HG03280 (cell line): ENCODE results near the gene TJP1.
"Not testable (repeated sequence)": the region's sequence is repeated elsewhere in the genome, so short reads cannot be mapped to it uniquely, and the experiment has no call there.

ENCODE experiments used
- ATAC-seq: cut with Tn5 transposase; IDR thresholded peaks from one replicate; pipeline ENCODE4 v1.9.1; 2021; ENCODE audit warnings: mild to moderate bottlenecking, moderate library complexity; ENCODE audit not compliant: unreplicated experiment

TJP1 gene

DNA sequence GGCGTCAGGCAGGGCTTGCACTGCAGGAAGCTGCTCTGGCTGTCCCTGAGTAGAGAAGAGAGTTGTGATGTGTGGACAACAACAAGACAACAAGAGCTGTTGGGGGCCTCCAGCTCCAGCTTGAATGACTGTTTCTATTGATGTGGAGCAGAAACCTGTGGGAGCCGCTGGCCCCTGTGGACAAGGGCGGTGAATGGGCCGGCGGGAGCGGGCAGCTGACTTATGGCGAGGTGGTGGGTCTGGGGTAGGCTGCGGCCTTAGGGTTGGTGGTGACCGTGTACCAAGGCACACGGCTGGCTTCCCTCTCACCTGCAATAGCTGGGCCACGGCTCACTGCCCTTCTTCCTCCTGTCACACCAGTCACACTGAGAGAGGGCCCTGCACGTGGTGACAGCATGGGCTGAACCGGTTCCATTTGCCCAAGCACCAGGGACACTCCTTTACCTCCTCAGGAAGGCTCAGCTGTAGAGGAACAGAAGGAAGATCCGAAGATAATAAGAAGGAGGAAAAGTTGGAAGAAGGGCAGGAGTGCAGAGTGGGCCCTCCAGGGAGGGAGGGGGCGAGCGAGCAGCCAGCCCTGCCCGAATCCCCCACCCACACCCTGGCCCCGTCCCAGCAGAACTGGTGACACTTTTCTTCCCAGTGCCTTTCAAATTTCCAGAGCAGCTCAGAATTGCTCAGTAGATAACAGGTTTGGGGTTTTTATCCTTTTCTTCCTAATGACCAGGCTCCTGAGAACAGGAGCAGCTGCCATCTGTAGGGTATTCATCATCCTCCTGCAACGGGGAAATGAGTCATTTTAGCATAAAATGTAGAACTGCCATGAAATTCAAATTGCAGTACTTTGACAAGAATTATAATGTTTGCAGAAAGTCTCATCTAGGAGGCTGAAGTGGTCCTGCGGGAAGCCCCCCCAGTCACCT lies 136.9 kb downstream of the TJP1 start:
- no peak for ATAC-seq

DNA sequence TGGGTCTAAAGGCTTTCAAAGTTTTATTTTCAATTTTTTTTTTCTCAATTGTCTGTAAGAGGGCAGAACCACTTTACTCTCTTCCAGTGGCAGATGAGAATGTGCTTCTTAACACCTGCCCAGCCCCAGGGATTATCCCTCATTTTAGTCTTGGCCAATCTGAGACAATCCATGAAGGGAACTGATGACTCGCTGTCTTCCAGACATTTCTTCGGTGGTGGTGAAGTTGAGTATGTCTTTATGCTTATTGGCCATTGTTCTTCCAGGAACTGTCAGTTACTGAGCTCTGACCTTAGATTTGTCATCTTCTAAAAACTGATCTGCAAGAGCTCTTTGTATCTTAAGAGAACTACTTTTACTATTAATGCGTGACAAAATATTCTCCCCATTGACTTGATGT lies 139.5 kb downstream of the TJP1 start:
- ATAC-seq, result no peak

DNA sequence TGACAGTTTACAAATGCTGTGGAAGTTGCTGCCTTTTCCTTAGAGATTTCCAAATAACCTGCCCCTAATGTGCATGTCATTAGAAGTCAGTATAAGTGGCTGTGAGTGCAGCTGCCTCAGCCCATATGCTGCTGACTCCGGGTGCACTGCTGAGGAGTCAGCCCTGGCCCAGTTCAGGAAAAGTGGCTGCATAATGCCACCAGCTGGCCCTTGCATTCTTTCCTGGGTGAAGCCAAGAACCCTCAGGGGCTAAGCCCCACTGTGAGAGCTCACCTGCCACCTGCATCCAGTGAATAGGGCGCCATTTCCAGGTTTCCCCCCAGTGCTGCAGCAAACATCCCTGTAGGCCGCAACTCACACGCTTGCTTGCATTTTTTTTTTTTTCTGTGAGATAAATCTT lies 139.9 kb downstream of the TJP1 start:
- ATAC-seq, result no peak

DNA sequence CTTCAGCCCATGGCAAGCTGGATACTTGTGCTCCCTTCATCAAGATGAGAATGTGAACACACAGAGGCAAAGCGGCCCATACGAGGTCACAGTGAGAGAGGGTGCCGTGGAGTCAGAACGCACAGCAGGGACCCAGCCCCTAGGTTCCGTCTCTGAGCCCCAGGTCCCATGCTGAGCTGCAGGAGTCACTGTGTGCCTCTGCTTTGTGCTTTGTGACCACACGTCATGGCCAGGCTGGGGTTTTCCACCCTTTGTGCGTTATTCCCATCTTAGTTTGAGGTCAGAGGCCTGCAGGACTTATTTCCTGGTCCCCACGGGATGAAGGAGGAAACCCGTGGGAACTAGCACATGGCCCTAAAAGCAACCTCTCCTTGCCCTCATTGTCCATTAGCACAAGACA lies 140.3 kb downstream of the TJP1 start:
- no peak for ATAC-seq

DNA sequence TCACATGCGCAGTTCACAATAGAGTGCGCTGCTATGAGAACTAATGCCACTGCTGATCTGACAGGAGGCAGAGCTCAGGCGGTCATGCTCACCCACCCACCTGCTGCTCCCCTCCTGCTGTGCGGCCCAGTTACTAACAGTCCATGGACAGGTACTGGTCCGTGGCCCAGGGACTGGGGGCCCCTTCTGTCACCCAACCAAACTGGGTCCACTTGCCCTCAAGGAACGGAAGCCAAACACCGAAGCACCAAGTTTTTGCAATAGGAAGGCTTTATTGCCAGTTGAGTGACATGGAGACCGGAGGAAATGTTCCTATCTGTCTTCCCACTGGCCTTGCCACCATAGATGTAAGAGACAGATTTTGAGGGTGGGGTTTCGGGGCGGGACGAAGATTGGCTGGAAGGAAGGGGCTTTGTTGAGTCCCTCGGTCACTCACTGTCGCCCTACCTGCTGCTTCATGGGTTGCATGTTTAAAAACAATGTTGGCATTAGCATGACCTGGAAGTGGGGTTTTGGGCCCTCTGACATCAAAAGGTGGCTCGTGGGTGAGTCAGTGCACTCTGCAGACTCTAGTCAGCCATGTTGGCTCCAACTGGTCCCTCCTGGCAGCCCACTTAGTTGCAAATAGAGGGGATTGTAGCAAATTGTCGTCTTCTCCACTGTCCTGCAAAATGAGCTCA lies 141.0 kb downstream of the TJP1 start:
- ATAC-seq, result no peak

DNA sequence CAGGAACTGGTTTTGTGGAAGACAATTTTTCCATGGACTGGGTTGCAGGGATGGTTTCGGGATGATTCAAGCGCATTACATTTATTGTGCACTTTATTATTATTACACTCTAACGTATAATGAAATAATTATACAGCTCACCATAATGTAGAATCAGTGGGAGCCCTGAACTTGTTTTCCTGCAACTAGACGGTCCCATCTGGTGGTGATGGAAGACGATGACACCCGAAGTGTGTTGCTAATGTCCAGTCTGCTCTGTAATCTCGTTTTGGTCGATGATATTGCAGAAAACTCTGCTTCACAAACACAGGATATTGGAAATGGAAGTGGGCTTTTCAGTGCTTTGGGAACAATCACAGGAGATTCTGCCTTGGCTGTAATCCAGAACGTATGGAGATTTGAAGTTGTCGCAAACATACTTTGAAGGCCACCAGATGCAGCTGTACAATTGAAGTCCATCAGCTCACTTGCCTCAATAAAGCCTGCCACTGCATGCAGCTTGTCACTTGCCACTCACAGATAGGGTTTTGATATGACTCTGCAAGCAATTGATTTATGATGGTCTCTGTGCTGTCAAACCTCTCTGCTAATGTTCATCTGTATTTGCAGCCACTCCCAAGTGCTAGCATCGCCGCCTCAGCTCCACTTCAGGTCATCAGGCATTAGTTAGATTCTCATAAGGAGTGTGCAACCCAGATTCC lies 141.7 kb downstream of the TJP1 start:
- ATAC-seq, result no peak

DNA sequence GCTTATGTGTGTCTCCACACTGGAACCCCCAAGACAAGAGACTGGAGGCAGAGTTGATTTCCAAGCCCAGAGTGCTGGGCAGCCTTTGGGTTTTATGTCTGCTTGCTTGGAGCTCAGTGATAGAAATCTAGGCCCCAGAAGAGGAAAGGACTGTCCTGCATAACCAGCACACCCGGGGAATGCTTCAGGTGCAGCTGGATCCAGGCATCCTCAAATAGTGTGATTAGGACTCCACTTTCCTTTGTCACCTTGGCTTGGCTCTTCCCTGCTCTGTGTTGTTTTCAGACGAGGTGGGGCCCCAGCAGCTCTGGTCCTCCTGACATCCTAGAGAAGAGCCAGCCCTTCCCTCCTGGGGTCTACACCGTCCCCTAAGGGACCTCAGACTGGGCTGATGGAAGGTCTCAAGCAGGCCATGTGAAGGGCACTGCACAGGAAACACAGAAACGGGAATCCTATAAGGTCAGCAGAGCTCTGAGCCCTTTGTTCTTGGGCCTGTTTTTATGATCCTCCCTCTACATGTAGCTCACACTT lies 143.7 kb downstream of the TJP1 start:
- ATAC-seq, result no peak

DNA sequence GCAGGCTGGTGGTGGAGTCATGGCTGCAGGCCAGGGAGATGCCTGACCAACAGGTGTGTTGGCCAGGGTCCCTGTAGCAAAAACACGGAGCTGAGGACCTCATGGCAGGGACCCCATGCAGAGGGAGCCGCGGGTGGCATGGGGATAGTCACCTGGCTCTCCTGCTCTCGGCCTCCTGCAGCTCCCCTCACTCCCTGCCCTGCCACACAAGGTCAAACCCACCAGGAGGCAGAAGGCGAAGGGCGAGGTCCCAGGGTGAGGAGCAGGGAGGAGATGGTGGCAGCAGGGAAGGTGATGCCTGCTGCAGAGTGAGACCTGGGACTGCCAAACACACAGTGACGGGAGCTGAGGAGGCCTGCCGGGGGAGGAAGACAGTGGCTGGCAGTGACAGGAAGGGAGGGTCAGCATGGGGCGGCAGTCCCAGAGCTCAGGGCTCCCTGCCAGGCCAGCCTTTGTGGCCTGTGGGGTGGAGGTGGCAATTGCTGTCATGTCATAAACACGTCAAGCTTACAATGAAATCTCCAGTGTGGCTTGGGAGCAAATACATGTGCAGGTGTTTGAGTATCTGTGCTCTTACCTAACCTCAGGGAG lies 144.3 kb downstream of the TJP1 start:
- no peak for ATAC-seq

DNA sequence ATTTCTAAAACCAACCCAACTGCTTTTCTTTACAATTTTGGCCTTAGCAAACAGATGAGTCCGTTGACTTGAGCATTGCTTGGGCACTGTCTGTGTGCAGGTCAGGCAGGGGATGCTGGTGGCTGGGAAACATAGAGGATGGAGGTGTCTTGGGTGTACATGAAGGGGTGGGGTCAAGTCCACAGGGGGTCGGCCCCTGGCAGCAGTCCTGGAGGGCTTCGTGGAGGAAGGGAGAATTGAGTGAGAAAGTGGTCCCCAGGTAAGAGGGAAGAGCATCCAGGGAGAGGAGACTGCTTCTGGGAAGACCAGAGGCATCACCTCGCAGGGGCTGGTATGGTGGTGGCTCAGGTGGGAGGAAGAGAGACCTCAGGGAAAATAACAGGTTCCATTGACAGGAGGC lies 144.8 kb downstream of the TJP1 start:
- no peak for ATAC-seq

DNA sequence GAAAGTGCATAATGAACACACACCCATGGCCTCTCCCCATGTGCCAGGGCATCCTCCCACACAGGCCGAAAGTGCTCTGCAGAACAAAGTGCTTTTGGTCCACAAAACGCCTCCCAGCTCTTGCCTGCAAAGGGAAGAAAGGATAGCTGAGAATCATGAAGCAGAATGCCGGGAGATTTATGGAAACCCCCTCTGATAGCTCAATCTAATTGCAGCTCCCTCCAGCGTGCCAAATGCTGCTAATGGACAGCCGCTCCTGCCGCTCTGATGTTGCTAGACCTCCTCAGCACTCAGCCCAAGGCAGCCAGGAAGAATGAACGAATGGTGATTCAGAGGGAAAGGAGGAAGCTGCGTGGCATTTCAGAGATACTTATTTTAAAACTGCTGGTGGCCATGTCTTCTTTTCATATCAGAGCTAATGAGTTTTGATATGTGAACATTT lies 145.3 kb downstream of the TJP1 start:
- no peak for ATAC-seq

DNA sequence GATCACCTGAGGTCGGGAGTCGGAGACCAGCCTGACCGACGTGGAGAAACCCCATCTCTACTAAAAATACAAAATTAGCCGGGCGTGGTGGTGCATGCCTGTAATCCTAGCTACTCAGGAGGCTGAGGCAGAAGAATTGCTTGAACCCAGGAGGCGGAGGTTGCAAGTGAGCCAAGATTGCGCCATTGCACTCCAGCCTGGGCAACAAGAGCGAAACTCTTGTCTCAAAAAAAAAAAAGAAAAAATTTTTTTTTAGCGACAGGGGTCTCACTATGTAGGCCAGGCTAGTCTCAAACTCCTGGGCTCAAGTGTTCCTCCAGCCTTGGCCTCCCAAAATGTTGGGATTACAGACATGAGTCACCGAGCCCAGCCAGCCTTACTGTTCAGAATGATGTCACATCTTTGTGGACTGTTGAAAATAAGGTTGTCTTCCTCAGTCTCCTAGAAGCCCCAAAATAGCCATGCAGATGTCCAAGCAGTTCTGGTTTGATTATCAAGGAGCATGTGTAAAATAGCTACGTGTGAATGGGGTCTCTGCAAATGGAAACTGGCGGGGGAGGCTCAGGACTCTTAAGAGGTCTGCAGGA lies 145.8 kb downstream of the TJP1 start:
- not testable (repeated sequence) for ATAC-seq

DNA sequence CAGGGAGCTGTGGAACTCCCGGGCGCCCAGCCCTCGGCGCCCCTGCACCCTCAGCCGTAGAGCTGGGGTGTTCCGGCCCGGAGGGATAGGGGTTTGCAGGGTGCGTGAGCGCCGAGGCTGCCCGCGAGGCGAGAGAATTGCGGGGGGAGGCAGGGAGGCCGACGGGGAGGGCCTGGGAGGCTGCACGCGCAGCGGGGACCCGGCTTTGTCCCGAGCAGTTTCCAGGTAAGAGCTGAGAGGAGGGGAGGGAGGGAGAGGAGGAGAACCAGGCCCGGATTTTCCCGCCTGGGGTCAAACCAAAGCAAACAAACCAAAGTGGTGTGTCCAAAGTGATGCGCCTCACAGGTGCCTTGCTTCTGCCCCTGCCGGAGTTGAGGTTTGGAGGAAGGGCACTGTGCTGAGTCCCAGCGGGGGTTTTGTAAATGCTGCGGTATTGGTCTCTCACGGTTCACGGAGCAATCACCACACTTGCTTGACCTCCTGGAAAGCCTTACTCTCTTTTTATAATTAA lies 146.4 kb downstream of the TJP1 start:
- no peak for ATAC-seq

DNA sequence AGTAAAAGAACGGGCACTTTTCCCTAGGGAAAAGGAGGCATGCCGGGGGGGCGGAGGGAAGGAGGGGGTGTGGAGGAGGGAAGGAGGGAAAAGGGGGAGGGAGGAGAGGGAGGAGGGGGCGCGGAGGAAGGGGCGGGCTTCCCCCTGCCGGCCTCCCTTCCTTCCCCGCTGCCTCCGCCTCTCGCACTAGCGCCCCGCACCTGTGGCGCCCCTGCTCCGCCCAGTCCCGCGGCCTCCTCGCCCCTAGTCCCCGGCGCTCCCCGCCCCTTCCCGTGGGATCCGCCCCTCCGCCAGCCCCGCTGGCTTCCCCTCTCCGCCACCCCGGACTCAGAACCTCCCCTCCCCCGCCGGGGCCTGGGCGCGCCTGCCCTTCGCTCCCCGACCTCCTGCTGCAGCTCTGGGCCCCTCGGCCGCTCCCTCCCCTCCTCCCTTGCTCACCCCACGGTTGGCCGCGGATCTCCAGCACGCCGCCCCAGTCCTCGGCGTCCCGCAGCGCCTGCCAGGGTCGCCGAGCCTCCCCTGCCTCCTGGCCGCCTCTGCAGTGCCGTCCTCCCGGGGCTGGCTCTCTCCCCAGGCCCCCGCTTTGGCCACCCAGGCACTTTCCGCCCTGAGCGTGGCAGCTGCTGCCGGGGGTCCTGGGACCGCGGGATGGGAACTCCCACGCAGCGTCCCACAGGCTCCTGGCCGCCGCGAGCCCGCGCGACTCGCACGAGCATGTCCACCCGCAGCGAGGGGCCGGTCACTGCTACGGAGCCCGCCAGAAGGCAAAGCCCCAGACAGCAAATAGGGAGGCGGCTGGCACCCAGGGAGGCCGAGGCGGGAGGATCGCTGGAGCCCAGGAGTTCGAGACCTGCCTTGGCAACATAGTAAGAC lies 147.4 kb downstream of the TJP1 start:
- ATAC-seq, result no peak

DNA sequence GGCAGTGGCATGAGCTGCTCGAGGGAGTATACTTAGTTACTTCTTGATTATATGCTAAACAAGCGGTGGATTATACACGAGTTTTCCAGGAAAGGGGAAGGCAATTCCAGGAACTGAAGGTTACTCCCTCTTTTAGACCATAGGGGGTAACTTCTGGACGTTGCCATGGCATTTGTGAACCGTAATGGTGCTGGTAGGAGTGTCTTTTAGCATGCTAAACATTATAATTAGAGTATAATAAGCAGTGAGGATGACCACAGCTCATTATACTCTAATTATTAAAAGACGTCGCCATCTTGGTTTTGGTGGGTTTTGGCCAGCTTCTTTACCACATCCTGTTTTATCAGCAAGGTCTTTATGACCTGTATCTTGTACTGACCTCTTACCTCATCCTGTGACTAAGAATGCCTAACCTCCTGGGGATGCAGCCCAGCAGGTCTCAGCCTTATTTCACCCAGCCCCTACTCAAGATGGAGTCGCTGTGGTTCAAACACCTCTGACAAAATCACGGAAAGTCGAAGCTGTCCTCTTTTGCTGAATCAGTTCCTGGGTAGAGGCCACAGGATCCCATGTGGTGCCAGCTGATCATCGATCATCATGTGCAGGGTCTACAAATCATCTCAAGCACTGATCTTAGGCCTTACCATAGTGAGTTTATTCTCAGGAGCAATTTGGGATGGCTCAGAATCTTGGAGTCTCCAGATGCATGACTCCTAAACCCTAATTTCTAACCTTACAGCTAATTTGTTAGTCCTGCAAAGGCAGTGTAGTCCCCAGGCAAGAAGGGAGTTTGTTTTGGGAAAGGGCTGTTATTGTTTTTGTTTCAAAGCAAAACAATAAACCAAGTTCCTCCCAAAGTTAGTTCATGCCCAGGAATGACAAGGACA lies 149.1 kb downstream of the TJP1 start:
- no peak for ATAC-seq

DNA sequence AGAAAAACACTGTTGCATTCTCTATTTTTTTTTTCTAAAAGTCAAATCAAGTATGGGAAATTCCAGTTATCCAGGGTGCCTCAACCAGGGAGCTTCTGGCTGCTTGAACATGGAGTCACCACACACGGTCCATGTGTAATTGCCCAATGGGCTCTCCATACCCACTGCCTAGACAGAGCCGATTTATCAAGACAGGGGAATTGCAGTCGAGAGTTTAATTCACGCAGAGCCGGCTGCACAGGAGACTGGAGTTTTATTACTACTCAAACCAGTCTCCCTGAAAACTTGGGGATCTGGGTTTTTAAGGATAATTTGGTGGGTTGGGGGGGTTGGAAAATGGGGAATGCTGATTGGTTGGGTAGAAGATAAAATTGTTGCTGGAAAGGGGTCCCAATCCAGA lies 149.8 kb downstream of the TJP1 start:
- ATAC-seq, result no peak

DNA sequence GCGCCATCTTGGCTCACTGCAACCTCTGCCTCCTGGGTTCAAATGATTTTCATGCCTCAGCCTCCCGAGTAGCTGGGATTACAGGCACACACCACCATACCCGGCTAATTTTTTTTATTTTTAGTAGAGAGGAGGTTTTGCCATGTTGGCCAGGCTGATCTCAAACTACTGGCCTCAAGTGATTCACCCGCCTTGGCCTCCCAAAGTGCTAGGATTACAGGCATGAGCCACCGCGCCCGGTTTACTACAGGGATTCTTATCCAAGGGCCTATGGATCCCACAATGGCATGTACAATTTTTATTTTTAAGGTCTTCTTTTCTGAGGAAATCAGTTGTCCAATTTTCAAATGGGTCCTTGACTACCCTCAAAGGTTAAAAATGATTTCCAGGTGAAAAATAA lies 150.2 kb downstream of the TJP1 start:
- not testable (repeated sequence) for ATAC-seq

DNA sequence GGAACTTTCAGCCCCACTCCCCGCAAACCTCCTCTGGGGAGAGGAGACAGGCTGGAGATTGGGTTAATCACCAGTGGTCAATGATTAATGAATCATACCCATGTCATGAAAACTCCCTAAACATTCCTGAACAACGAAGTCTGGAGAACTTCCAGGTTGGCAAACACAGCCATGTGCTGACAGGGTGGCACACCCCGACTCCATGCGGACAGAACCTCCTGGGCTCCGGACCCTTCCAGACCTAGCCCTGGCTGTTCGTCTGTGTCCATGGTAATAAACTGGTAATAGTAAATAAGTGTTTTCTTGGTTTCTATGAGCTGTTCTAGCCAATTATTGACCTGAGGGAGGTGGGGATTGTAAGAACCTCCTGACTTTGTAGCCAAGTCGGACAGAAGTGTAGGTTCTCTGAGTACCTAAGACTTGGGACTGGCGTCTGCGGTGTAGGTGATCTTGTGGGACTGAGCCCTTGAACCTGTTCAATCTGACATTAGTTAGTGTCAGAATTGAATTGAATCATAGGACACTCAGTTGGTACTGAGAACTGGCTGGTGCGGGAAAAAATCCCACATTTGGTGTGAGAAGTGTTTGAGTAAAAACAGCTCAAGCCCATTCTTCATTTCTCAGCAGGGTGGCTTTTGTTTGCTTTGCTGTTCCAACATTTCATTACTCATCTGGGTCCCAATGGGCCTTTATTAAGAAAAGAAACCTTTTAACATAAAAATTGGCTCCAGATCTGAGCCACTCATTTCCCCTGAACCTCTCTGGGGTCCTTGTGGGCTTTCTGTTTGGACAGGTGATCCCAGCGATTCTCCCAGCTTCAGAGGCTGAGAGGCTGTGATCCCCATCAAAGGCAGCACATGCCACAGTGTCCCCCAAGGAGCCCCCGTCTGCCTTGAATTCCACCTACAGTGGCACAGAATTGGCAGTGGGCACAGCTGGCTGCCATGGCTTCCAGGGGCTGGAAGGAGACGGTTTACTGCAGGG lies 151.0 kb downstream of the TJP1 start:
- no peak for ATAC-seq
